Prostate gland (tissue), 2 donors: ENCODE results near the gene RACGAP1.

Experiments used
- POLR2A ChIP-seq: fragments of 450-650 bp; IDR thresholded peaks from one replicate; pipeline ENCODE4 v1.6.1; 2016; ENCODE audit warnings: antibody characterized with exemption, mild to moderate bottlenecking
- TF ChIP-seq, protein P1 (sequence below), 4 experiments: fragments of 200-600 bp in 2 of 4; fragments of 450-650 bp in 2 of 4; sonication (generic) in 2 of 4; IDR thresholded peaks; 1 replicate in 3 of 4; 2 replicates in 1 of 4; pipeline ENCODE4 v1.5.1; 2016 to 2019; ENCODE audit warnings: antibody characterized with exemption in 4 of 4, mild to moderate bottlenecking in 2 of 4, moderate library complexity in 2 of 4

DNA sequence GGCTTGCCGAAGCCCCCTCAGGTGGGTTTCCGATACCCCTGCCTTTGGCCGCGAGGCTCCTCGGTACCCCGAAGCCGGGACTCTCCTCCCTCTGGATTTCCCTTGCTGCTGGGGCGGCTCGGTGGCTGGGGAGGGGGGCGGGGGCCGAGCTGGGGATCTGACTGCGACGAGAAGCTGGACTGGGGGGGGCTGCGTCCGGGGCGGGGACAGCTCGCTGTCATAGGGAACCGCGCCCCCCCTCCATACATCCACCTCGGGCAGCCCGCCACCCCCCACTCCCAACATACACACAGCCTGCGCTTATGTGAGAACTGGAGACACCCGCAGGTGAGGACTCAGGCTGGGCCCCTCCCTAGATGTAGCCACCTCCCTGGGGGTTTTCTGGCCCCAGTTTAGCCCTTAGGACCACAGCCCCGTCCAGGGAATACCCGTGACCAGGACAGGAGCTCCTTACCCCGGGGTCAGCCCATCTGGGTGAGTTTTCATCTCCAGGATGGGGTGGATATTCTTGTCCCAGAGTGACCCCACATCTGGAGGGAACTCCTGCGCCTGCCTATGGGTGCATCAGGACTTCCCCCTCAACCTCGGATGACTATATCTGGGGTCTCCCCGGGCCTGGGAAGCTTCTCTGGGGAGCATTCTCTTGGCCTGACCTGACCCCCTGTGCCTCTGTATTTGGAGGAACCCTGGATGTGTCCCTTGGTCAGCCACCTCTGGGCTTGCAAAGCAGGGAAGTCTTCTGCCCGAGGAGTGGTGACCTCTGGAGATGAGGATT, 32.8 kb upstream of the RACGAP1 start:
- no peak for TF ChIP-seq POLR2A
- TF ChIP-seq, protein P1, sequence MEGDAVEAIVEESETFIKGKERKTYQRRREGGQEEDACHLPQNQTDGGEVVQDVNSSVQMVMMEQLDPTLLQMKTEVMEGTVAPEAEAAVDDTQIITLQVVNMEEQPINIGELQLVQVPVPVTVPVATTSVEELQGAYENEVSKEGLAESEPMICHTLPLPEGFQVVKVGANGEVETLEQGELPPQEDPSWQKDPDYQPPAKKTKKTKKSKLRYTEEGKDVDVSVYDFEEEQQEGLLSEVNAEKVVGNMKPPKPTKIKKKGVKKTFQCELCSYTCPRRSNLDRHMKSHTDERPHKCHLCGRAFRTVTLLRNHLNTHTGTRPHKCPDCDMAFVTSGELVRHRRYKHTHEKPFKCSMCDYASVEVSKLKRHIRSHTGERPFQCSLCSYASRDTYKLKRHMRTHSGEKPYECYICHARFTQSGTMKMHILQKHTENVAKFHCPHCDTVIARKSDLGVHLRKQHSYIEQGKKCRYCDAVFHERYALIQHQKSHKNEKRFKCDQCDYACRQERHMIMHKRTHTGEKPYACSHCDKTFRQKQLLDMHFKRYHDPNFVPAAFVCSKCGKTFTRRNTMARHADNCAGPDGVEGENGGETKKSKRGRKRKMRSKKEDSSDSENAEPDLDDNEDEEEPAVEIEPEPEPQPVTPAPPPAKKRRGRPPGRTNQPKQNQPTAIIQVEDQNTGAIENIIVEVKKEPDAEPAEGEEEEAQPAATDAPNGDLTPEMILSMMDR (IDR thresholded peaks at IDR 0.05) = no peak
